ENCODE data around the gene KIRREL3.

KIRREL3 gene

GRCh38 chr11:126702165-126702720 lies 298.3 kb downstream of the KIRREL3 start:
- no peak overlapping the region for H3K9ac ChIP-seq (ENCODE audit: low read depth, low read length)
- WGBS: 70% methylated on average over 6 of the region's 7 CpGs
- H3K27ac ChIP-seq (ENCODE audit: low read depth, low read length): no peak overlapping the region
- H3K27me3 ChIP-seq (ENCODE audit: insufficient read depth, low read length): no peaks in the 10 kb centered on the region
- H3K36me3 ChIP-seq (ENCODE audit: insufficient read depth, low read length): no peaks in the 10 kb centered on the region
- no peaks in the 10 kb centered on the region; the same call in 1 of the 2 replicates for H3K4me1 ChIP-seq (ENCODE audit: insufficient read depth, low read length)
- no peak overlapping the region for H3K4me3 ChIP-seq (ENCODE audit: low read length)
- H3K9me3 ChIP-seq (ENCODE audit: insufficient read depth, low read depth, low read length): no peaks in the 10 kb centered on the region

- H3K4me1 ChIP-seq (ENCODE audit: insufficient read depth, low read length): no peaks in the 10 kb centered on the region; the same call in 1 of the 2 replicates
- H3K27me3 ChIP-seq (ENCODE audit: insufficient read depth, low read length): no peaks in the 10 kb centered on the region
- no peak overlapping the region for H3K27ac ChIP-seq (ENCODE audit: low read depth, low read length)
- H3K9me3 ChIP-seq (ENCODE audit: insufficient read depth, low read depth, low read length): no peaks in the 10 kb centered on the region
- no peak overlapping the region for H3K4me3 ChIP-seq (ENCODE audit: low read length)
- H3K9ac ChIP-seq (ENCODE audit: low read depth, low read length): no peak overlapping the region
- H3K36me3 ChIP-seq (ENCODE audit: insufficient read depth, low read length): no peaks in the 10 kb centered on the region
- 85% methylated on average over 2 of the region's 2 CpGs for WGBS
Measured at GRCh38 chr11:126701520-126701897, 299.1 kb downstream of the KIRREL3 start.

- Histone ChIP-seq H3K36me3 (ENCODE audit: insufficient read depth, low read length) (no peaks in the 10 kb centered on the region), H3K4me1 (ENCODE audit: insufficient read depth, low read length) (no peaks in the 10 kb centered on the region; the same call in 1 of the 2 replicates), H3K27me3 (ENCODE audit: insufficient read depth, low read length) (no peaks in the 10 kb centered on the region), H3K4me3 (ENCODE audit: low read length) (no peak overlapping the region), H3K9me3 (ENCODE audit: insufficient read depth, low read depth, low read length) (no peaks in the 10 kb centered on the region), H3K27ac (ENCODE audit: low read depth, low read length) (no peak overlapping the region), H3K9ac (ENCODE audit: low read depth, low read length) (no peak overlapping the region)
- WGBS: 87% methylated on average over 9 of the region's 9 CpGs
Measured at GRCh38 chr11:126700768-126701519, 299.6 kb downstream of the KIRREL3 start.

- Histone ChIP-seq H3K4me3 (ENCODE audit: low read length) (no peak overlapping the region), H3K36me3 (ENCODE audit: insufficient read depth, low read length) (no peaks in the 10 kb centered on the region), H3K27me3 (ENCODE audit: insufficient read depth, low read length) (no peaks in the 10 kb centered on the region), H3K9me3 (ENCODE audit: insufficient read depth, low read depth, low read length) (no peaks in the 10 kb centered on the region), H3K27ac (ENCODE audit: low read depth, low read length) (no peak overlapping the region), H3K4me1 (ENCODE audit: insufficient read depth, low read length) (no peaks in the 10 kb centered on the region; the same call in 1 of the 2 replicates), H3K9ac (ENCODE audit: low read depth, low read length) (no peak overlapping the region)
- 55% methylated on average over 8 of the region's 8 CpGs for WGBS
Measured at GRCh38 chr11:126698576-126698975, 302.0 kb downstream of the KIRREL3 start.

- 94% methylated on average over 6 of the region's 6 CpGs for WGBS
- Histone ChIP-seq H3K4me1 (ENCODE audit: insufficient read depth, low read length) (no peaks in the 10 kb centered on the region; the same call in 1 of the 2 replicates), H3K4me3 (ENCODE audit: low read length) (no peak overlapping the region), H3K9me3 (ENCODE audit: insufficient read depth, low read depth, low read length) (no peaks in the 10 kb centered on the region), H3K36me3 (ENCODE audit: insufficient read depth, low read length) (no peaks in the 10 kb centered on the region), H3K9ac (ENCODE audit: low read depth, low read length) (no peak overlapping the region), H3K27me3 (ENCODE audit: insufficient read depth, low read length) (no peaks in the 10 kb centered on the region), H3K27ac (ENCODE audit: low read depth, low read length) (no peak overlapping the region)
Measured at GRCh38 chr11:126697936-126698335, 302.6 kb downstream of the KIRREL3 start.

GRCh38 chr11:126696982-126697381 lies 303.6 kb downstream of the KIRREL3 start:
- Histone ChIP-seq H3K9me3 (ENCODE audit: insufficient read depth, low read depth, low read length) (no peaks in the 10 kb centered on the region), H3K27me3 (ENCODE audit: insufficient read depth, low read length) (no peaks in the 10 kb centered on the region), H3K9ac (ENCODE audit: low read depth, low read length) (no peak overlapping the region), H3K27ac (ENCODE audit: low read depth, low read length) (no peak overlapping the region), H3K36me3 (ENCODE audit: insufficient read depth, low read length) (no peaks in the 10 kb centered on the region), H3K4me3 (ENCODE audit: low read length) (no peak overlapping the region), H3K4me1 (ENCODE audit: insufficient read depth, low read length) (no peaks in the 10 kb centered on the region; the same call in 1 of the 2 replicates)
- WGBS: 70% methylated on average over 7 of the region's 8 CpGs

- H3K4me1 ChIP-seq (ENCODE audit: insufficient read depth, low read length): no peaks in the 10 kb centered on the region
- H3K9ac ChIP-seq (ENCODE audit: low read depth, low read length): no peak overlapping the region
- no peak overlapping the region for H3K27ac ChIP-seq (ENCODE audit: low read depth, low read length)
- no peaks in the 10 kb centered on the region for H3K9me3 ChIP-seq (ENCODE audit: insufficient read depth, low read depth, low read length)
- H3K4me3 ChIP-seq (ENCODE audit: low read length): no peak overlapping the region
- no peaks in the 10 kb centered on the region for H3K36me3 ChIP-seq (ENCODE audit: insufficient read depth, low read length)
- 86% methylated on average over 4 of the region's 4 CpGs for WGBS
- no peaks in the 10 kb centered on the region for H3K27me3 ChIP-seq (ENCODE audit: insufficient read depth, low read length)
Measured at GRCh38 chr11:126695293-126695692, 305.3 kb downstream of the KIRREL3 start.

GRCh38 chr11:126694065-126694625 lies 306.4 kb downstream of the KIRREL3 start:
- no peaks in the 10 kb centered on the region for H3K9me3 ChIP-seq (ENCODE audit: insufficient read depth, low read depth, low read length)
- H3K27ac ChIP-seq (ENCODE audit: low read depth, low read length): no peak overlapping the region
- 89% methylated on average over 11 of the region's 11 CpGs for WGBS
- H3K9ac ChIP-seq (ENCODE audit: low read depth, low read length): no peak overlapping the region
- no peaks in the 10 kb centered on the region for H3K4me1 ChIP-seq (ENCODE audit: insufficient read depth, low read length)
- no peaks in the 10 kb centered on the region for H3K36me3 ChIP-seq (ENCODE audit: insufficient read depth, low read length)
- H3K27me3 ChIP-seq (ENCODE audit: insufficient read depth, low read length): no peaks in the 10 kb centered on the region
- H3K4me3 ChIP-seq (ENCODE audit: low read length): no peak overlapping the region

GRCh38 chr11:126687477-126687876 lies 313.1 kb downstream of the KIRREL3 start:
- Histone ChIP-seq H3K4me1 (ENCODE audit: insufficient read depth, low read length) (peaks cover 6% of the 10 kb centered on the region; the same call in 1 of the 2 replicates), H3K9ac (ENCODE audit: low read depth, low read length) (no peak overlapping the region), H3K36me3 (ENCODE audit: insufficient read depth, low read length) (no peaks in the 10 kb centered on the region), H3K4me3 (ENCODE audit: low read length) (no peak overlapping the region), H3K27me3 (ENCODE audit: insufficient read depth, low read length) (no peaks in the 10 kb centered on the region), H3K9me3 (ENCODE audit: insufficient read depth, low read depth, low read length) (no peaks in the 10 kb centered on the region), H3K27ac (ENCODE audit: low read depth, low read length) (no peak overlapping the region)
- WGBS: 92% methylated on average over 2 of the region's 2 CpGs

- H3K4me3 ChIP-seq (ENCODE audit: low read length): no peak overlapping the region
- H3K27me3 ChIP-seq (ENCODE audit: insufficient read depth, low read length): no peaks in the 10 kb centered on the region
- WGBS: 64% methylated on average over 4 of the region's 4 CpGs
- no peak overlapping the region for H3K27ac ChIP-seq (ENCODE audit: low read depth, low read length)
- no peak overlapping the region for H3K9ac ChIP-seq (ENCODE audit: low read depth, low read length)
- no peaks in the 10 kb centered on the region for H3K9me3 ChIP-seq (ENCODE audit: insufficient read depth, low read depth, low read length)
- peaks cover 6% of the 10 kb centered on the region; the same call in 1 of the 2 replicates for H3K4me1 ChIP-seq (ENCODE audit: insufficient read depth, low read length)
- no peaks in the 10 kb centered on the region for H3K36me3 ChIP-seq (ENCODE audit: insufficient read depth, low read length)
Measured at GRCh38 chr11:126686938-126687337, 313.6 kb downstream of the KIRREL3 start.
